Measurements from ENCODE around the gene CCDC187. TPM values are rescaled to one million over a fixed set of nuclear protein-coding genes. Genes with fewer than 3 reads are reported as not detected.

The CCDC187 gene
- total and polyA plus RNA-seq, 2 of the 13 experiments (the other 11 are each of a cell fraction or from before 2014, with no cell fraction given): 0.03 to 0.13 TPM

GRCh38 chr9:136212345-136212950 is 91.4 kb downstream of the CCDC187 start:
- ChIA-PET CTCF (ENCODE audit: low intra/inter-chr PET ratio, low total read pairs) (no interaction called here), POLR2A (no interaction called here)
- Histone ChIP-seq H3K9me3 (ENCODE audit: low read length) (no peaks in the 10 kb centered on the region), H3K4me3 (replicated peaks in 1 of 3; ENCODE audit: insufficient read depth in 1 of 3, low read depth in 2 of 3, low read length in 3 of 3) (no peak overlapping the region), H3K27me3 (ENCODE audit: control insufficient read depth in 1 of 2, insufficient read depth in 2 of 2, low read length in 2 of 2) (no peaks in the 10 kb centered on the region), H3K27ac (ENCODE audit: extremely low read length, insufficient read depth, low read length) (no peak overlapping the region), H4K20me1 (ENCODE audit: insufficient read depth, low read length) (peaks cover 6% of the 10 kb centered on the region; the same call in 1 of the 2 replicates), H3K9ac (ENCODE audit: insufficient read depth, low read depth, low read length) (no peak overlapping the region), H3K4me1 (ENCODE audit: insufficient read depth, low read length) (peaks cover 2% of the 10 kb centered on the region), H3K4me2 (ENCODE audit: low read depth, low read length) (no peak overlapping the region), H3K79me2 (ENCODE audit: insufficient read depth, low read length) (no peaks in the 10 kb centered on the region), H3K36me3 (replicated peaks in 1 of 2; ENCODE audit: control insufficient read depth in 1 of 2, insufficient read depth in 2 of 2, low read length in 2 of 2) (peaks cover 38 to 81% of the 10 kb centered on the region in 2 experiments), H2AFZ (ENCODE audit: low read length) (no peak overlapping the region)
- intact Hi-C loops (cut with micrococcal nuclease; ENCODE audit: unreplicated experiment) (no loop called here), in situ Hi-C loops (cut with HindIII; ENCODE audit: extremely low pct_ligation_motif_present, low pct_unique_long_range_greater_than_20kb) (no loop called here)
- BruUV-seq (replicated peaks): no TSS peak
- ATAC-seq (no peak), DNase-seq (ENCODE audit: low spot score) (no peak), FAIRE-seq (no peak)
- 95% methylated on average over 28 of the region's 28 CpGs for WGBS (ENCODE audit: low lambda C conversion rate)
- TF ChIP-seq RBM22 (optimal IDR thresholded peaks at IDR 0.05; ENCODE audit: low read length) (peak; percentile 60), NKX3-1 (CRISPR knock-in tag; IDR thresholded peaks at IDR 0.05) (no peak), BCL6 (CRISPR knock-in tag; IDR thresholded peaks at IDR 0.05) (no peak), IRF2 (CRISPR knock-in tag; IDR thresholded peaks at IDR 0.05) (no peak)

- peaks cover 9% of the 10 kb centered on the region for H3K4me1 ChIP-seq (ENCODE audit: insufficient read depth, low read length)
- no peak overlapping the region for H3K4me2 ChIP-seq (ENCODE audit: low read depth, low read length)
- TF ChIP-seq AGO2 (optimal IDR thresholded peaks at IDR 0.05; ENCODE audit: low read depth, low read length): peak; percentile 36
- no peak for TF ChIP-seq ZNF230 (CRISPR knock-in tag; IDR thresholded peaks at IDR 0.05)
- ATAC-seq (no peak), FAIRE-seq (no peak), DNase-seq (ENCODE audit: low spot score) (no peak)
- WGBS (ENCODE audit: low lambda C conversion rate): 98% methylated on average over 31 of the region's 35 CpGs
- intact Hi-C loops (cut with micrococcal nuclease; ENCODE audit: unreplicated experiment) (no loop called here), in situ Hi-C loops (cut with HindIII; ENCODE audit: extremely low pct_ligation_motif_present, low pct_unique_long_range_greater_than_20kb) (no loop called here)
- no peaks in the 10 kb centered on the region for H3K79me2 ChIP-seq (ENCODE audit: insufficient read depth, low read length)
- CTCF ChIA-PET (ENCODE audit: low intra/inter-chr PET ratio, low total read pairs): no interaction called here
- H3K36me3 ChIP-seq (replicated peaks in 1 of 2; ENCODE audit: control insufficient read depth in 1 of 2, insufficient read depth in 2 of 2, low read length in 2 of 2): peaks cover 37 to 74% of the 10 kb centered on the region in 2 experiments
- H3K4me3 ChIP-seq (replicated peaks in 1 of 3; ENCODE audit: insufficient read depth in 1 of 3, low read depth in 2 of 3, low read length in 3 of 3): no peak overlapping the region
- H3K27ac ChIP-seq (ENCODE audit: extremely low read length, insufficient read depth, low read length): no peak overlapping the region
- no peak overlapping the region for H3K9ac ChIP-seq (ENCODE audit: insufficient read depth, low read depth, low read length)
- POLR2A ChIA-PET: no interaction called here
- H4K20me1 ChIP-seq (ENCODE audit: insufficient read depth, low read length): peaks cover 11% of the 10 kb centered on the region; the same call in 1 of the 2 replicates
- no TSS peak for BruUV-seq (replicated peaks)
- H3K27me3 ChIP-seq (ENCODE audit: control insufficient read depth in 1 of 2, insufficient read depth in 2 of 2, low read length in 2 of 2): no peaks in the 10 kb centered on the region
- H2AFZ ChIP-seq (ENCODE audit: low read length): no peak overlapping the region
- H3K9me3 ChIP-seq (ENCODE audit: low read length): no peaks in the 10 kb centered on the region
Measured at GRCh38 chr9:136211441-136212344, 92.2 kb downstream of the CCDC187 start.
